DOHH2 (cell line): ENCODE measurements around the gene BRINP1.

Experiments
- H3F3A ChIP-seq: fragments of 200-600 bp; sonication (generic), shearing (Covaris generic); 2 replicates; pipeline ENCODE4 v1.6.0; 2016; ENCODE audit warnings: antibody characterized with exemption, mild to moderate bottlenecking; ENCODE audit not compliant: control insufficient read depth, insufficient read depth
- H3K27ac ChIP-seq: fragments of 200-600 bp; sonication (generic); 2 replicates; pipeline ENCODE4 v1.5.1; 2014; ENCODE audit warnings: low read depth, mild to moderate bottlenecking, low read length, moderate library complexity
- H3K27me3 ChIP-seq: fragments of 200-600 bp; sonication (generic); 2 replicates; pipeline ENCODE4 v1.6.1; 2014; ENCODE audit warnings: mild to moderate bottlenecking, low read length, mixed read lengths; ENCODE audit not compliant: control insufficient read depth
- H3K36me3 ChIP-seq: fragments of 200-600 bp; sonication (generic); 2 replicates; pipeline ENCODE4 v1.6.1; 2014; ENCODE audit warnings: mild to moderate bottlenecking, low read length, moderate library complexity, mixed read lengths; ENCODE audit not compliant: control insufficient read depth
- H3K4me1 ChIP-seq: fragments of 200-600 bp; sonication (generic); 2 replicates; pipeline ENCODE4 v1.6.1; 2014; ENCODE audit warnings: mild to moderate bottlenecking, low read length, mixed read lengths; ENCODE audit not compliant: control insufficient read depth
- H3K4me2 ChIP-seq: fragments of 200-600 bp; sonication (generic); 2 replicates; pipeline ENCODE4 v1.6.0; 2014; ENCODE audit warnings: mild to moderate bottlenecking, low read length, moderate library complexity
- H3K4me3 ChIP-seq: fragments of 200-600 bp; sonication (generic); 2 replicates; pipeline ENCODE4 v1.5.1; 2014; ENCODE audit warnings: mild to moderate bottlenecking, low read length, mixed read lengths
- H3K79me2 ChIP-seq: fragments of 200-600 bp; sonication (generic); 2 replicates; pipeline ENCODE4 v1.6.1; 2014; ENCODE audit warnings: mild to moderate bottlenecking, low read length, mixed read lengths; ENCODE audit not compliant: control insufficient read depth
- H3K9me2 ChIP-seq: fragments of 200-600 bp; sonication (generic); replicated peaks from 2 replicates; pipeline ENCODE4 v1.6.1; 2014; ENCODE audit warnings: mild to moderate bottlenecking, low read length, mixed read lengths; ENCODE audit not compliant: control insufficient read depth
- H3K9me3 ChIP-seq: fragments of 200-600 bp; sonication (generic); 2 replicates; pipeline ENCODE4 v1.6.1; 2014; ENCODE audit warnings: antibody characterized with exemption, low read length, mixed read lengths; ENCODE audit not compliant: control insufficient read depth, insufficient read depth
- H4K20me1 ChIP-seq: fragments of 200-600 bp; sonication (generic); 2 replicates; pipeline ENCODE4 v1.6.0; 2014; ENCODE audit warnings: low read depth, mild to moderate bottlenecking, antibody characterized with exemption, low read length, moderate library complexity; ENCODE audit not compliant: control insufficient read depth, insufficient read depth
- CTCF ChIP-seq: fragments of 200-600 bp; sonication (generic); IDR thresholded peaks from one replicate; pipeline ENCODE4 v1.5.1; 2014; ENCODE audit warnings: antibody characterized with exemption, mild to moderate bottlenecking, low read depth, low read length; ENCODE audit not compliant: poor library complexity, severe bottlenecking
- EZH2phosphoT487 ChIP-seq: fragments of 200-600 bp; sonication (generic); IDR thresholded peaks from 2 replicates; pipeline ENCODE4 v1.6.1; 2017; ENCODE audit warnings: borderline replicate concordance, mild to moderate bottlenecking, antibody characterized with exemption, low read length, moderate library complexity, mixed read lengths

The BRINP1 gene

GRCh38 chr9:119369680-119370366 is 588 bp upstream of the BRINP1 start:
- H3K4me3 ChIP-seq, result no peak overlapping the region
- no peaks in the 10 kb centered on the region for H3K79me2 ChIP-seq

GRCh38 chr9:119368179-119368578 is 1.1 kb downstream of the BRINP1 start:
- Histone ChIP-seq H3K27me3 (no peaks in the 10 kb centered on the region), H3K27ac (no peak overlapping the region), H3K9me3 (no peaks in the 10 kb centered on the region), H3K4me1 (no peaks in the 10 kb centered on the region), H3F3A (no peaks in the 10 kb centered on the region), H3K9me2 (no peaks in the 10 kb centered on the region), H3K79me2 (no peaks in the 10 kb centered on the region), H3K36me3 (no peaks in the 10 kb centered on the region), H3K4me3 (no peak overlapping the region), H3K4me2 (no peak overlapping the region), H4K20me1 (no peaks in the 10 kb centered on the region)
- TF ChIP-seq EZH2phosphoT487, result no peak
- no peak for TF ChIP-seq CTCF

More at GRCh38 chr9:119369680-119370366, 588 bp upstream of the BRINP1 start:
- Histone ChIP-seq H3K27ac (no peak overlapping the region), H3K4me1 (no peaks in the 10 kb centered on the region), H3K9me3 (no peaks in the 10 kb centered on the region), H3K36me3 (no peaks in the 10 kb centered on the region), H3F3A (no peaks in the 10 kb centered on the region), H3K9me2 (no peaks in the 10 kb centered on the region), H3K27me3 (no peaks in the 10 kb centered on the region), H4K20me1 (no peaks in the 10 kb centered on the region), H3K4me2 (no peak overlapping the region)
- TF ChIP-seq EZH2phosphoT487, result no peak

GRCh38 chr9:119367683-119368075 is 1.6 kb downstream of the BRINP1 start:
- Histone ChIP-seq H3K27ac (no peak overlapping the region), H3F3A (no peaks in the 10 kb centered on the region), H3K9me2 (no peaks in the 10 kb centered on the region), H3K9me3 (no peaks in the 10 kb centered on the region), H3K4me3 (no peak overlapping the region), H3K27me3 (no peaks in the 10 kb centered on the region), H3K4me1 (no peaks in the 10 kb centered on the region), H4K20me1 (no peaks in the 10 kb centered on the region), H3K36me3 (no peaks in the 10 kb centered on the region), H3K4me2 (no peak overlapping the region), H3K79me2 (no peaks in the 10 kb centered on the region)
- TF ChIP-seq CTCF, result no peak
- no peak for TF ChIP-seq EZH2phosphoT487

DNA sequence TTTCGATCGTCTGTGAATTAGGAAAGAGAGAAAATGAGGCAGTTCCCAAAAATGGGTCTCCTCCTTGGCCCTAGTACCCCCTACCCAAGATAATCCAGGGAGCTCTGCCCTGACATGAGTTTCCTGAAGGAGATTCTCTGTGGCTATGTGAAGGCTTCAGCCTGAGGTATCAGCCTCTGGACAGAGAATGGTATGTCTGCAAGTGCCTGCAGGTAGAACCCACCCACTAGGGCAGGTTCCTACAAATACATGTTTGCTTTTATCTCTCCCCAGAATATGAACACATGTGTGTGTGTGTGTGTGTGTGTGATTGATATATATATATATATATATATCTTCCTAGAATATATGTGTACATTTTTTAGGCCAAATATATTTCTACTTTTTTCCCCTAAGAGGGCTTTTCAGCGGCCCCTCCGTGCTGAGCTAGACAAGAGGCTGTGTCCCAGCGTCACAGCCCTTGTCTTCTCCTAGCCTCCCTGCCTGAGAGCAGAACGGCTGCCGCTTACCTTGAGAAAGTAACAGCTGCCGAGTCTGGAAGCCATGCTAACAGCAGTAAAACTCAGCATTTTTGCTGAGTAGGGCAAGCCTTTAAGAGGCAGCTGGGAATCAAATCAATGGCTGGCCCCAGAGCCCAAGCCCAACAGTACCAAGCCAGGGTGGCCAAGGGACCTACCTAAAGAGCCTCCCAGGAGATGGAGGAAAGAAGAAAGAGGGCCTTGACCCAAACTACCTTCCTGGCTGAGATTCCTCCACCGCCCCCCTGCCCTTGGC is 2.1 kb downstream of the BRINP1 start:
- H3K27ac ChIP-seq, result no peak overlapping the region
- no peak overlapping the region for H3K4me3 ChIP-seq
- TF ChIP-seq CTCF (no peak), EZH2phosphoT487 (no peak)
- H3K79me2 ChIP-seq, result no peaks in the 10 kb centered on the region
- H3K4me1 ChIP-seq, result no peaks in the 10 kb centered on the region
- no peaks in the 10 kb centered on the region for H3K27me3 ChIP-seq
- no peak overlapping the region for H3K4me2 ChIP-seq
- H3K9me2 ChIP-seq, result no peaks in the 10 kb centered on the region
- no peaks in the 10 kb centered on the region for H3F3A ChIP-seq
- H3K9me3 ChIP-seq, result no peaks in the 10 kb centered on the region
- H3K36me3 ChIP-seq, result no peaks in the 10 kb centered on the region
- H4K20me1 ChIP-seq, result no peaks in the 10 kb centered on the region
